ENCODE data around the gene ZBTB40. TPM values are rescaled to one million over a fixed set of nuclear protein-coding genes. Genes with fewer than 3 reads are reported as not detected.

The ZBTB40 gene
- total RNA-seq, 6 experiments from 2014 or later, result 8.8 to 12.2 (median 10.7) TPM

- no peaks in the 10 kb centered on the region for H3K9me3 Mint-ChIP-seq
- no peak for TF ChIP-seq CTCF (IDR thresholded peaks at IDR 0.05)
Observed at GRCh38 chr1:22494144-22494543, 42.5 kb downstream of the ZBTB40 start.

GRCh38 chr1:22494943-22495579 lies 43.4 kb downstream of the ZBTB40 start:
- no peaks in the 10 kb centered on the region for H3K27me3 Mint-ChIP-seq (ENCODE audit: insufficient read depth)
- no peak overlapping the region for H3K27ac Mint-ChIP-seq
- peaks cover 15% of the 10 kb centered on the region; the same call in 1 of the 2 replicates for H3K36me3 Mint-ChIP-seq (ENCODE audit: low read depth)
- peaks cover 6% of the 10 kb centered on the region for H3K4me1 Mint-ChIP-seq (ENCODE audit: low read depth)
- no peaks in the 10 kb centered on the region for H3K9me3 Mint-ChIP-seq
- DNase-seq, result no peak
- H3K4me3 Mint-ChIP-seq, result no peak overlapping the region
- TF ChIP-seq CTCF (IDR thresholded peaks at IDR 0.05), result no peak

More at GRCh38 chr1:22494144-22494543, 42.5 kb downstream of the ZBTB40 start:
- no peaks in the 10 kb centered on the region for H3K27me3 Mint-ChIP-seq (ENCODE audit: insufficient read depth)
- no peak overlapping the region for H3K27ac Mint-ChIP-seq
- H3K4me3 Mint-ChIP-seq, result no peak overlapping the region
- no peak for DNase-seq
- H3K4me1 Mint-ChIP-seq (ENCODE audit: low read depth), result no peaks in the 10 kb centered on the region
- peaks cover 15% of the 10 kb centered on the region; the same call in 1 of the 2 replicates for H3K36me3 Mint-ChIP-seq (ENCODE audit: low read depth)

- no peak overlapping the region for H3K4me3 Mint-ChIP-seq
- H3K27ac Mint-ChIP-seq, result no peak overlapping the region
- no peak for DNase-seq
- TF ChIP-seq CTCF (IDR thresholded peaks at IDR 0.05), result no peak
- H3K36me3 Mint-ChIP-seq (ENCODE audit: low read depth), result peaks cover 10% of the 10 kb centered on the region; the same call in 1 of the 2 replicates
- peaks cover 12% of the 10 kb centered on the region for H3K4me1 Mint-ChIP-seq (ENCODE audit: low read depth)
- no peaks in the 10 kb centered on the region for H3K27me3 Mint-ChIP-seq (ENCODE audit: insufficient read depth)
- H3K9me3 Mint-ChIP-seq, result no peaks in the 10 kb centered on the region
Observed at GRCh38 chr1:22496536-22497160, 45.0 kb downstream of the ZBTB40 start.

- Mint-ChIP-seq H3K9me3 (no peaks in the 10 kb centered on the region), H3K4me1 (ENCODE audit: low read depth) (peaks cover 13% of the 10 kb centered on the region), H3K4me3 (no peak overlapping the region), H3K36me3 (ENCODE audit: low read depth) (peaks cover 8% of the 10 kb centered on the region; the same call in 1 of the 2 replicates), H3K27ac (no peak overlapping the region), H3K27me3 (ENCODE audit: insufficient read depth) (no peaks in the 10 kb centered on the region)
- TF ChIP-seq CTCF (IDR thresholded peaks at IDR 0.05), result no peak
- no peak for DNase-seq
Observed at GRCh38 chr1:22498463-22498862, 46.8 kb downstream of the ZBTB40 start.

- Mint-ChIP-seq H3K27ac (no peak overlapping the region), H3K4me3 (no peak overlapping the region), H3K4me1 (ENCODE audit: low read depth) (peaks cover 23% of the 10 kb centered on the region), H3K27me3 (ENCODE audit: insufficient read depth) (no peaks in the 10 kb centered on the region), H3K9me3 (no peaks in the 10 kb centered on the region), H3K36me3 (ENCODE audit: low read depth) (peaks cover 5% of the 10 kb centered on the region; the same call in 1 of the 2 replicates)
- no peak for TF ChIP-seq CTCF (IDR thresholded peaks at IDR 0.05)
- DNase-seq, result no peak
Observed at GRCh38 chr1:22500058-22500457, 48.4 kb downstream of the ZBTB40 start.
